ENCODE data around the gene HUNK.

DNA sequence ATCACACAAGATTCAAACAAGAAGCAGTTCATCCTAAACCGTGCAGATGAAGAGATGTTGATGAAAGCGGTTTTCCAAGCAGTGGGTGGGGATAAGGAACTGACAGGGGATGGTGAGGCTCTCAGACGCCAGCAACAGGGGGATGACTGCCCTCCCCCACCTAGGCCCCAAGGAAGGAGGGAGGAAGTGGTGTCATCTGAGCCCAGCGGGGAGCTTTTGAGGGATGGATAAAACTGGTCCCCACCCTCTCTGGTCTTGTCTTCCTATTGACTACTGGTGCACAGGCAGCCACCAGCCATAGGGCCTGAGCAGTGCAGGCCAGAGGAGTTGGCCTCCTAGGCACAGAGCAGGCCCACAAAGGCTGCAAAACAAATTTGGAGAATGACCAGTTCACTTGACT, 175.5 kb downstream of the HUNK start:
- TF ChIP-seq, protein P1, sequence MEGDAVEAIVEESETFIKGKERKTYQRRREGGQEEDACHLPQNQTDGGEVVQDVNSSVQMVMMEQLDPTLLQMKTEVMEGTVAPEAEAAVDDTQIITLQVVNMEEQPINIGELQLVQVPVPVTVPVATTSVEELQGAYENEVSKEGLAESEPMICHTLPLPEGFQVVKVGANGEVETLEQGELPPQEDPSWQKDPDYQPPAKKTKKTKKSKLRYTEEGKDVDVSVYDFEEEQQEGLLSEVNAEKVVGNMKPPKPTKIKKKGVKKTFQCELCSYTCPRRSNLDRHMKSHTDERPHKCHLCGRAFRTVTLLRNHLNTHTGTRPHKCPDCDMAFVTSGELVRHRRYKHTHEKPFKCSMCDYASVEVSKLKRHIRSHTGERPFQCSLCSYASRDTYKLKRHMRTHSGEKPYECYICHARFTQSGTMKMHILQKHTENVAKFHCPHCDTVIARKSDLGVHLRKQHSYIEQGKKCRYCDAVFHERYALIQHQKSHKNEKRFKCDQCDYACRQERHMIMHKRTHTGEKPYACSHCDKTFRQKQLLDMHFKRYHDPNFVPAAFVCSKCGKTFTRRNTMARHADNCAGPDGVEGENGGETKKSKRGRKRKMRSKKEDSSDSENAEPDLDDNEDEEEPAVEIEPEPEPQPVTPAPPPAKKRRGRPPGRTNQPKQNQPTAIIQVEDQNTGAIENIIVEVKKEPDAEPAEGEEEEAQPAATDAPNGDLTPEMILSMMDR (conservative IDR thresholded peaks at IDR 0.05; ENCODE audit: low read depth in 2 of 2) = no peak
- TF ChIP-seq CREB1 (CRISPR knock-in tag; IDR thresholded peaks at IDR 0.05; ENCODE audit: low read depth) = no peak
- no peak for TF ChIP-seq POLR2AphosphoS5 (IDR thresholded peaks at IDR 0.05; ENCODE audit: low read depth)
- no peak for TF ChIP-seq EZH2 (IDR thresholded peaks at IDR 0.05; ENCODE audit: low read depth, unreplicated experiment)
- no peak for TF ChIP-seq EZH2phosphoT487 (IDR thresholded peaks at IDR 0.05; ENCODE audit: unreplicated experiment)
- TF ChIP-seq, protein P2, sequence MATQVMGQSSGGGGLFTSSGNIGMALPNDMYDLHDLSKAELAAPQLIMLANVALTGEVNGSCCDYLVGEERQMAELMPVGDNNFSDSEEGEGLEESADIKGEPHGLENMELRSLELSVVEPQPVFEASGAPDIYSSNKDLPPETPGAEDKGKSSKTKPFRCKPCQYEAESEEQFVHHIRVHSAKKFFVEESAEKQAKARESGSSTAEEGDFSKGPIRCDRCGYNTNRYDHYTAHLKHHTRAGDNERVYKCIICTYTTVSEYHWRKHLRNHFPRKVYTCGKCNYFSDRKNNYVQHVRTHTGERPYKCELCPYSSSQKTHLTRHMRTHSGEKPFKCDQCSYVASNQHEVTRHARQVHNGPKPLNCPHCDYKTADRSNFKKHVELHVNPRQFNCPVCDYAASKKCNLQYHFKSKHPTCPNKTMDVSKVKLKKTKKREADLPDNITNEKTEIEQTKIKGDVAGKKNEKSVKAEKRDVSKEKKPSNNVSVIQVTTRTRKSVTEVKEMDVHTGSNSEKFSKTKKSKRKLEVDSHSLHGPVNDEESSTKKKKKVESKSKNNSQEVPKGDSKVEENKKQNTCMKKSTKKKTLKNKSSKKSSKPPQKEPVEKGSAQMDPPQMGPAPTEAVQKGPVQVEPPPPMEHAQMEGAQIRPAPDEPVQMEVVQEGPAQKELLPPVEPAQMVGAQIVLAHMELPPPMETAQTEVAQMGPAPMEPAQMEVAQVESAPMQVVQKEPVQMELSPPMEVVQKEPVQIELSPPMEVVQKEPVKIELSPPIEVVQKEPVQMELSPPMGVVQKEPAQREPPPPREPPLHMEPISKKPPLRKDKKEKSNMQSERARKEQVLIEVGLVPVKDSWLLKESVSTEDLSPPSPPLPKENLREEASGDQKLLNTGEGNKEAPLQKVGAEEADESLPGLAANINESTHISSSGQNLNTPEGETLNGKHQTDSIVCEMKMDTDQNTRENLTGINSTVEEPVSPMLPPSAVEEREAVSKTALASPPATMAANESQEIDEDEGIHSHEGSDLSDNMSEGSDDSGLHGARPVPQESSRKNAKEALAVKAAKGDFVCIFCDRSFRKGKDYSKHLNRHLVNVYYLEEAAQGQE (IDR thresholded peaks at IDR 0.05; ENCODE audit: unreplicated experiment) = no peak
- TF ChIP-seq JUNB (IDR thresholded peaks at IDR 0.05; ENCODE audit: unreplicated experiment) = no peak
